ENCODE measurements around the gene HOOK2. TPM values are rescaled to one million over a fixed set of nuclear protein-coding genes. Genes with fewer than 3 reads are reported as not detected.
"Not testable (repeated sequence)": the region's sequence is repeated elsewhere in the genome, so short reads cannot be mapped to it uniquely, and the experiment has no call there.

HOOK2 gene
- total and polyA plus RNA-seq, 9 donors = 13.1 to 40.8 (median 22.4) TPM

GRCh38 chr19:12731337-12731736 lies 44.0 kb downstream of the HOOK2 start:
- peaks cover 40% of the 10 kb centered on the region for H3K36me3 ChIP-seq (ENCODE audit: control insufficient read depth, insufficient read depth, low read length)
- H3K4me3 ChIP-seq (ENCODE audit: low read length) = no peak overlapping the region
- no peaks in the 10 kb centered on the region for H3K9me3 ChIP-seq (replicated peaks; ENCODE audit: control insufficient read depth, low read depth, low read length)
- no peak for DNase-seq
- H3K27me3 ChIP-seq (ENCODE audit: control insufficient read depth, insufficient read depth, low read length) = no peaks in the 10 kb centered on the region
- WGBS (ENCODE audit: insufficient coverage) = 91% methylated on average over 23 of the region's 24 CpGs
- H3K27ac ChIP-seq (ENCODE audit: low read length) = no peak overlapping the region
- peaks cover 20% of the 10 kb centered on the region for H3K4me1 ChIP-seq (ENCODE audit: control insufficient read depth, insufficient read depth, low read length)

GRCh38 chr19:12730064-12730463 lies 45.3 kb downstream of the HOOK2 start:
- Histone ChIP-seq H3K4me1 (ENCODE audit: control insufficient read depth, insufficient read depth, low read length) (peaks cover 18% of the 10 kb centered on the region), H3K27me3 (ENCODE audit: control insufficient read depth, insufficient read depth, low read length) (no peaks in the 10 kb centered on the region), H3K4me3 (ENCODE audit: low read length) (no peak overlapping the region), H3K9me3 (replicated peaks; ENCODE audit: control insufficient read depth, low read depth, low read length) (no peaks in the 10 kb centered on the region), H3K27ac (ENCODE audit: low read length) (no peak overlapping the region), H3K36me3 (ENCODE audit: control insufficient read depth, insufficient read depth, low read length) (peaks cover 40% of the 10 kb centered on the region)
- no peak for DNase-seq
- 80% methylated on average over 2 of the region's 3 CpGs for WGBS (ENCODE audit: insufficient coverage)

DNA sequence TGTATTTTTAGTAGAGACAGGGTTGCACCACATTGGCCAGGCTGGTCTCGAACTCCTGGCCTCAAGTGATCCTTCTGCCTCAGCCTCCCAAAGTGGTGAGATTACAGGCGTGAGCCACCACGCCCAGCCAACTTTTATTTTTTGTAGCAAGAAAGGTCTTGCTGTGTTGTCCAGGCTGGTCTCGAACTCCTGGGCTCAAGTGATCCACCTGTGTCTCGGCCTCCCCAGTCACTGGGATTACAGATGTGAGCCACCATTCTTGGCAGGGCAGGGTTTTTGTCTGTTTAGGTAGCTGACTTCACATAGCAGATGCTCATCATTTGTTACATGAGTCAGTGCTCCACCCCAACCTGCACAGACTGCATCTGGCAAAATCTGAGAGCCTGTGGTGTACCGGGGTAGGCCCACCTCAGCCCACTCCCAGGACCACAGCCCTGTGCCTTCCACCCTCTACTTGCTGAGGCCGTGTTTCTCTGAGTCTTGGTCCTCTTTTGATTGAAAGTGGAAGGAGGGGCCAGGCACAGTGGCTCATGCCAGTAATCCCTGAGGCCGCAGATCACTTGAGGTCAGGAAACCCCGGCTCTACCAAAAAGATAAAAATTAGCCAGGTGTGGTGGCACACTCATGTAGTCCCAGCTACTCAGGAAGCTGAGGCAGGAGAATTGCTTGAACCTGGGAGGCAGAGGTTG lies 47.5 kb downstream of the HOOK2 start:
- Histone ChIP-seq H3K9me3 (replicated peaks; ENCODE audit: control insufficient read depth, low read depth, low read length) (no peaks in the 10 kb centered on the region), H3K4me1 (ENCODE audit: control insufficient read depth, insufficient read depth, low read length) (peaks cover 22% of the 10 kb centered on the region), H3K4me3 (ENCODE audit: low read length) (no peak overlapping the region), H3K36me3 (ENCODE audit: control insufficient read depth, insufficient read depth, low read length) (peaks cover 40% of the 10 kb centered on the region), H3K27ac (ENCODE audit: low read length) (no peak overlapping the region), H3K27me3 (ENCODE audit: control insufficient read depth, insufficient read depth, low read length) (no peaks in the 10 kb centered on the region)
- DNase-seq = no peak
- WGBS (ENCODE audit: insufficient coverage) = 93% methylated on average over 7 of the region's 9 CpGs

DNA sequence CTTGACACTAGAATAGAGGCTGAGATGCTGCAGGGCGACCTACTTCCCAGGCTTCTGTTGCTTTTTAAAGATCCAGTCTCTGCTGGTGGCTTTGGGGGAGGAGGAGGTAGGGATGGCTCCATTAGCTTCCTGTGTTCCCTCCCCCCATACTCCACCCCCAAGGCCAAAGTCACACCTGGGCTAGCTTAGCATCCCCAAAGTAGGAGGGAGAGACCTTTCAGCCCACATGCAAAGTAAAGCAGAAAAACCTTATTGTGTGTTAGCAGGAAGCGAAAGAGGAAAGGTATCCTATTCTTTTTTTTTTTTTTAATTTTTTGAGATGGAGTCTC lies 48.4 kb downstream of the HOOK2 start:
- Histone ChIP-seq H3K27ac (ENCODE audit: low read length) (no peak overlapping the region), H3K27me3 (ENCODE audit: control insufficient read depth, insufficient read depth, low read length) (no peaks in the 10 kb centered on the region), H3K36me3 (ENCODE audit: control insufficient read depth, insufficient read depth, low read length) (peaks cover 37% of the 10 kb centered on the region), H3K4me1 (ENCODE audit: control insufficient read depth, insufficient read depth, low read length) (peaks cover 17% of the 10 kb centered on the region), H3K9me3 (replicated peaks; ENCODE audit: control insufficient read depth, low read depth, low read length) (no peaks in the 10 kb centered on the region), H3K4me3 (ENCODE audit: low read length) (no peak overlapping the region)
- no peak for DNase-seq
- no CpG with 5 or more reads among the region's 2 CpGs for WGBS (ENCODE audit: insufficient coverage)

DNA sequence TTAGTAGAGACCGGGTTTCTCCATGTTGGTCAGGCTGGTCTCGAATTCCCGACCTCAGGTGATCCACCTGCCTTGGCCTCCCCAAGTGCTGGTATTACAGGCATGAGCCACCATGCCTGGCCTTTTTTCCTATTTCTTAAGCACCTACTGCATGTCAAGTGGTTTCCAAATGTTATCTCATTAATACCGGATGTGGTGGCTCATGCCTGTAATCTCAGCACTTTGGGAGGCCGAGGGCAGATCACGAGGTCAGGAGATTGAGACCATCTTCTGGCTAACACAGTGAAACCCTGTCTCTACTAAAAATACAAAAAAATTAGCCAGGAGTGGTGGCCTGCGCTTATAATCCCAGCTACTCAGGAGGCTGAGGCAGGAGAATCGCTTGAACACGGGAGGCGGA lies 49.7 kb downstream of the HOOK2 start:
- peaks cover 25% of the 10 kb centered on the region for H3K4me1 ChIP-seq (ENCODE audit: control insufficient read depth, insufficient read depth, low read length)
- H3K4me3 ChIP-seq (ENCODE audit: low read length); H3K27me3 ChIP-seq (ENCODE audit: control insufficient read depth, insufficient read depth, low read length); DNase-seq; H3K9me3 ChIP-seq (replicated peaks; ENCODE audit: control insufficient read depth, low read depth, low read length); H3K27ac ChIP-seq (ENCODE audit: low read length): not testable (repeated sequence)
- peaks cover 26% of the 10 kb centered on the region for H3K36me3 ChIP-seq (ENCODE audit: control insufficient read depth, insufficient read depth, low read length)
- 94% methylated on average over 6 of the region's 10 CpGs for WGBS (ENCODE audit: insufficient coverage)

DNA sequence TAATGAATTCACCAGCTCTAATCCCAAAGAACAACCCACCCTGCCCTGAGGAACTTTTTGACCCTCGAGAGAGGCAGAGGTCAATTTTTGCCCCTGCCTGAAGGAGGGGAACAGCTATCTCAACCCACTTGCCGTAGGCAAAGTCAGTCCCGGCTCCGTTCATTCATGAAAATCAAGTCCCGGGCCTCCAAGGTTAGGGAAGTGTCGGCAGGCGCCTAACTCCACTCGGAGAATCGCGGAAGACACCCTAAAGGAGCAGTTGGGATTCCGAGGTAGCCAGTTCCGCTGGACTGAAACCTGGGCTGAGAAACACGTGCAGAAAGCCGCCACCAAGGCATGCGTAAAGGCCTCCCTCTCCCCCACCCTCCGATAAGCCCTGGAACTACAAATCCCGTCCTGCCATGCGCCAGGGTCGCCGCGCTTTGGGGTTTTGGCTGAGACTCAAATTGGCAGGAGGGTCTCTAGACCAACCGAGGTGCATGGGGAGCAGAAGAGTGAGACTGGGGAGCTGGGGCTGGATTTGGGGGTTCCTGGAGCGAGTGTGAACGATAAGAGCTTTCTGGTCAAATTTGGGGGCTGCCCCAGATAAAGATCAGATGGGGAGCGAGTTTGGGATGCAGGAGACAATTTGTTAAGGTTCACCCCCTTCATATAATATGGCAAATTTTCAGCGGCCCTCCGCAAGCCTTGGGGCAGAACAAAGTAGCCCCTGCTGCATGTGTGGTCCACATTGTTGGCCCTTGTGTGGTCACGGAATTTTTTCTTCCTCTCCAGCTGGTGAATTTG lies 51.5 kb downstream of the HOOK2 start, which contains the start of gene TNPO2:
TNPO2 (minus strand) TSS at position 292 of the 786 bp plus-strand sequence. CDS start 2,955 bp downstream, outside the sequence.
- peak within 1 kb of the TSS; percentile 73 for H3K4me3 ChIP-seq (ENCODE audit: low read length)
- no peaks in the 10 kb centered on the region for H3K9me3 ChIP-seq (replicated peaks; ENCODE audit: control insufficient read depth, low read depth, low read length)
- peak within 1 kb of the TSS; percentile 96 for H3K27ac ChIP-seq (ENCODE audit: low read length)
- WGBS (ENCODE audit: insufficient coverage) = 3% methylated on average over 16 of the region's 28 CpGs
- peaks cover 33% of the 10 kb centered on the region for H3K4me1 ChIP-seq (ENCODE audit: control insufficient read depth, insufficient read depth, low read length)
- no peaks in the 10 kb centered on the region for H3K27me3 ChIP-seq (ENCODE audit: control insufficient read depth, insufficient read depth, low read length)
- peaks cover 16% of the 10 kb centered on the region for H3K36me3 ChIP-seq (ENCODE audit: control insufficient read depth, insufficient read depth, low read length)
- DNase-seq = peak; percentile 74

- Histone ChIP-seq H3K4me1 (ENCODE audit: control insufficient read depth, insufficient read depth, low read length) (peaks cover 33% of the 10 kb centered on the region), H3K27ac (ENCODE audit: low read length) (peak overlapping the region; percentile 96)
These were observed 52.0 kb downstream of the HOOK2 start for GRCh38 chr19:12723381-12723640.

DNA sequence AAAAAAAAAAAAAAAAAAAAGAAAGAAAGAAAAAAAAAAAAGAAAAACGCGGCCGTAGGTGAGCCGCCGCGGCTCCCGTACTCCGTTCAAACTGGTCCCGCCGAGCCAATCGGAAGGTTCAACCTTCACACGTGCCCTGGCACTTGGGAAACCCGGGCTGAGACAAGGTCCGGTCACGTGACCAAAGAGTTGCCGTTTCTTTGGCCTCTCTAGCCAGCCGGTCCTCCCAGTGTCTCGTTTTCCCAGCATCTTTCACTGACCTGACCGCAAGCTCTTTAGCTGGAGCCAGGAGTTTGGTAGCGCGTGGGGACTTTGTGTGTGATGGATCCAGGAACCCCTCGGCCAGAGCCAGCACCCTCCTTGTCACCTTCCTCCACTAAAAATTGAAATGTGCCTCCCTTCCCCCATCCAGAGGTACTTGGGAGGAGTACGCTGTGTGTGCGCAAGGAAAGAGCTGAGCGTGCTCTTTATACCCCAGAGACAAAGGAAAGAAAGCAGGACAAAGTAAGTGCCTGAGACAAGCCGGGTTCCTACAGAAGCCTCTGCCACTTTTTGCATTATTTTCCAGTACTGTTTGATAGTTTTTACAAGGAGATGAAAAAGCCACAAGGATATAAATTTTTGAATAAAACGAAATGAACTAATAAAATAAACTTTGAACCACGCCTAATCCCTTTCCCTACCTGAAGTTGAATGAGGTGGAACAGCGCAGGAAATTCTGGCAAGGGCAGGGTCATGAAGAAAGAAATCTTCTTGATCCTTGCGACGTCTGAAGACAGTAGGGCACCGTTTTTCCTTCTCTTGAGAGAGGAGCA lies 52.6 kb downstream of the HOOK2 start:
- DNase-seq = peak; percentile 100
- H3K4me3 ChIP-seq (ENCODE audit: low read length) = peak overlapping the region; percentile 73
- peaks cover 33% of the 10 kb centered on the region for H3K4me1 ChIP-seq (ENCODE audit: control insufficient read depth, insufficient read depth, low read length)
- H3K9me3 ChIP-seq (replicated peaks; ENCODE audit: control insufficient read depth, low read depth, low read length) = no peaks in the 10 kb centered on the region
- no peaks in the 10 kb centered on the region for H3K27me3 ChIP-seq (ENCODE audit: control insufficient read depth, insufficient read depth, low read length)
- peaks cover 18% of the 10 kb centered on the region for H3K36me3 ChIP-seq (ENCODE audit: control insufficient read depth, insufficient read depth, low read length)
- WGBS (ENCODE audit: insufficient coverage) = 2% methylated on average over 11 of the region's 32 CpGs
- H3K27ac ChIP-seq (ENCODE audit: low read length) = peak overlapping the region; percentile 96

More at GRCh38 chr19:12723381-12723640, 52.0 kb downstream of the HOOK2 start:
- Histone ChIP-seq H3K4me3 (ENCODE audit: low read length) (peak overlapping the region; percentile 73), H3K27me3 (ENCODE audit: control insufficient read depth, insufficient read depth, low read length) (no peaks in the 10 kb centered on the region), H3K9me3 (replicated peaks; ENCODE audit: control insufficient read depth, low read depth, low read length) (no peaks in the 10 kb centered on the region), H3K36me3 (ENCODE audit: control insufficient read depth, insufficient read depth, low read length) (peaks cover 17% of the 10 kb centered on the region)
- WGBS (ENCODE audit: insufficient coverage) = 3% methylated on average over 5 of the region's 7 CpGs
- DNase-seq = peak; percentile 33

GRCh38 chr19:12721656-12722565 lies 53.4 kb downstream of the HOOK2 start:
- H3K4me1 ChIP-seq (ENCODE audit: control insufficient read depth, insufficient read depth, low read length) = peaks cover 33% of the 10 kb centered on the region

More at GRCh38 chr19:12721656-12722565, 53.4 kb downstream of the HOOK2 start:
- H3K27ac ChIP-seq (ENCODE audit: low read length) = peak overlapping the region; percentile 96
- H3K9me3 ChIP-seq (replicated peaks; ENCODE audit: control insufficient read depth, low read depth, low read length) = no peaks in the 10 kb centered on the region
- WGBS (ENCODE audit: insufficient coverage) = under 1% methylated on average over 52 of the region's 65 CpGs
- H3K4me3 ChIP-seq (ENCODE audit: low read length) = peak overlapping the region; percentile 65
- DNase-seq = peak; percentile 87
- H3K36me3 ChIP-seq (ENCODE audit: control insufficient read depth, insufficient read depth, low read length) = peaks cover 24% of the 10 kb centered on the region
- H3K27me3 ChIP-seq (ENCODE audit: control insufficient read depth, insufficient read depth, low read length) = no peaks in the 10 kb centered on the region

Data from muscle of leg (tissue), 11 donors.